Measurements from ENCODE around the gene PHF14.
"Not testable (repeated sequence)": the region's sequence is repeated elsewhere in the genome, so short reads cannot be mapped to it uniquely, and the experiment has no call there.

PHF14 gene, protein sequence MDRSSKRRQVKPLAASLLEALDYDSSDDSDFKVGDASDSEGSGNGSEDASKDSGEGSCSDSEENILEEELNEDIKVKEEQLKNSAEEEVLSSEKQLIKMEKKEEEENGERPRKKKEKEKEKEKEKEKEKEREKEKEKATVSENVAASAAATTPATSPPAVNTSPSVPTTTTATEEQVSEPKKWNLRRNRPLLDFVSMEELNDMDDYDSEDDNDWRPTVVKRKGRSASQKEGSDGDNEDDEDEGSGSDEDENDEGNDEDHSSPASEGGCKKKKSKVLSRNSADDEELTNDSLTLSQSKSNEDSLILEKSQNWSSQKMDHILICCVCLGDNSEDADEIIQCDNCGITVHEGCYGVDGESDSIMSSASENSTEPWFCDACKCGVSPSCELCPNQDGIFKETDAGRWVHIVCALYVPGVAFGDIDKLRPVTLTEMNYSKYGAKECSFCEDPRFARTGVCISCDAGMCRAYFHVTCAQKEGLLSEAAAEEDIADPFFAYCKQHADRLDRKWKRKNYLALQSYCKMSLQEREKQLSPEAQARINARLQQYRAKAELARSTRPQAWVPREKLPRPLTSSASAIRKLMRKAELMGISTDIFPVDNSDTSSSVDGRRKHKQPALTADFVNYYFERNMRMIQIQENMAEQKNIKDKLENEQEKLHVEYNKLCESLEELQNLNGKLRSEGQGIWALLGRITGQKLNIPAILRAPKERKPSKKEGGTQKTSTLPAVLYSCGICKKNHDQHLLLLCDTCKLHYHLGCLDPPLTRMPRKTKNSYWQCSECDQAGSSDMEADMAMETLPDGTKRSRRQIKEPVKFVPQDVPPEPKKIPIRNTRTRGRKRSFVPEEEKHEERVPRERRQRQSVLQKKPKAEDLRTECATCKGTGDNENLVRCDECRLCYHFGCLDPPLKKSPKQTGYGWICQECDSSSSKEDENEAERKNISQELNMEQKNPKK

DNA sequence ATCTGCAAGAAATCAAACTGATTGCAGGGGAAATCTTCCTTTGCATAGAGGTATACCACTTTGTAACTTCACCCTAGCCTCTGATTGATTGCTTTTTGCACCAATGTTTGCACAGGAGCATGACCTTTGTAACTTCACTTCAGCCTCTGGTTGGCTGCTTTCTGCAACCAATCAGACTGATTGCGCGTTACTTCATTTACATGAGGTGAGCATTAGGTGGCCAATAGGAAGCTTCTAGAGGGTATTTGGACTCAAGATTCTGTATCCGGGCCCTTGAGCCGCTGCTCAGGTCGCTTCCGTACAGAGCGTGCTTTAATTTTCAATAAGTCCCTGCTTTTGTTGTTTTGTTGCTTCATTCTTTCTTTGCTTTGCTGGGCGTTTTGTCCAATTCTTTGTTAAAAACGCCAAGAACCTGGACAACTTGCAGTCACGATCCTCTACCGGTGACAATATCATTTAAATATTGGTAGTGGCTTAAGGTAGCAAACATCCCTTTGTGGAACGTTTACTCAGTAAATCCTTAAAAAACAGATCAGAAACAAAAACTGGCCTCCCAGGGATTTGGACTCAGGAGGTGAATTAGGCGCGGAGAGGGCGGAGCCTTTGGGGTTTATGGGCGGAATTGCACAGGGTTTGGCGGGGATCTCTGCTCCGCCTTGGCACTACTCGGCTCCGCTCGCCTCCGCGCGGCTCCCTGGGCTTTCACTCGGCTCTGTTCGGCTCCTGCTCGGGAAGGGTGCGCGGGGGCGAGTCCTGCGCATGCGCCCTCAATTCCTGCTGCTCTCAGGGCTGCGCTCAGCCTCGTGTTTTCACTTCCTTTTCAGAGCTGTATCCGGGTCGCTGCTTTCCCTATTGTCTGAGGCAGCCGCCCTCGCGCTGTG, at the start of gene PHF14:
TSS of gene PHF14 (plus strand) at position 812 of the 881 bp plus-strand sequence. CDS start 452 bp downstream, outside the sequence.
- DNase-seq: peak; percentile 99

DNA sequence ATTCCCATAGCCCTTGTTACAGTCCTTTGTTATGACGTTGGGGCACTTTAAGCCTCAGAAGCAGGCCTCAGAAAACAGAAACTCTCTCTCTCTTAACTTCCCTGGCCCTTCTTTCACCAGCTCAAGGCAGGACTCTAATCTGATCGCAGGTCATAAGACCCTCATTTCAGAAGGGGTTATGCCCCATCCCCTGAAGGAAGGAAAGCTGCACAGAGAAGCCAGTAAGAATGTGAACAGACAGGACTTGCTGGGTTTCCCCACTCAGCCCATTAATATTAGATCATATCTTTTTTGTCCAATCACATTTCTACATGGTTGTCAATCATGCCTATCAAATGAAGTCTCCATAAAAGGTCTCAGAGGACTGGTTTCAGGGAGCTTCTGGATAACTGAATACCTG, 49.3 kb upstream of the PHF14 start:
- no peak for DNase-seq

DNA sequence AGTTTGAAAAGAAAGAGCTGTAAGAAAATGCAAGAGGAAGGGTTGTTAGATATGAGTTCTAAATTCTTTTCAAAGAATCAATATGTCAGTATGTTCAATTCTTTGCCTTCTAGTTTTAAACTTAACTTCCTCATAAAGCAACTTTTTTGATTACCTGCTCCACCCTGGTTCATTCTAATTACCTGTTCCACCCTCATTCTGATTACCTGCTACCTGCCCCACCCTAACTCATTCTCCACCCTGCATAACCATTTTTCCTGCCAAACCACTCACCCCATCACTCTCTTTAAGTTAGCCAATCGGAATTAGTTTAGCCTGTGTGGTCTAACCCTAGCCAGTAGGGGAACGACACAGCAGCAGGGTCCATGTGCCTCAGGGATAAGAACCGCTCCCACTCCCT, 45.5 kb upstream of the PHF14 start:
- not testable (repeated sequence) for DNase-seq

DNA sequence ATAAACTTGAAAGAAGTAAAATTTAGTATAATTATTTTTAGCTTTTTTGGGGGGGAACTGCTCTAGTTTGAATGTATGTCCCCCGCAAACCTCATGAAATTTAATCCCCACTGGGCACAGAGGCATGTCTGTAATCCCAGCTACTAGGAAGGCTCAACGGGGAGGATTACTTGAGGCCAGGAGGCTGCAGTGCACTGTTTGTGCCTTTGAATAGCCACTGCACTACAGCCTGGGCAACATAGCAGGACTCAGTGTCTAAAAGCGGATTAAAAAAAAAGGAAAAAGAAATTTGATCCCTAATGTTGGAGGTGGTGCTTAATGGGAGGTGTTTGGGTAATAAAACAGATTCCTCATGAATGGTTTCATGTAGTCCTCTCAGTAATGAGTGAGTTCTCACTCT, 43.1 kb upstream of the PHF14 start:
- no peak for DNase-seq

DNA sequence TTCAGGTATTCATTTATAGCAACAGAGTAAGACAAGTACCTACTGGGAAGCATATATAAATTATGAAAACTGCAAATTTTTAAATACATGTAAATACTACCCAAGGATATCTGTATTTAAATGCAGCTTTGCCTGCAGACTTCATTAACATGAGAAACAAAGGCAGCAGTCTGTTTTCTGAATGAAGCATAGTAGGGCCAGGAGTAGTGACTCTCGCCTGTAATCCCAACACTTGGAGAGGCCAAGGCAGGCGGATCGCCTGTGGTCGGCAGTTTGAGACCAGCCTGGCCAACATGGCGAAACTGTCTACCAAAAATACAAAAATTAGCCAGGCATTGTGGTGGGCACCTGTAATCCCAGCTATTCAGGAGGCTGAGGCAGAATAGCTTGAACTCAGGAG, 42.5 kb upstream of the PHF14 start:
- no peak for DNase-seq

DNA sequence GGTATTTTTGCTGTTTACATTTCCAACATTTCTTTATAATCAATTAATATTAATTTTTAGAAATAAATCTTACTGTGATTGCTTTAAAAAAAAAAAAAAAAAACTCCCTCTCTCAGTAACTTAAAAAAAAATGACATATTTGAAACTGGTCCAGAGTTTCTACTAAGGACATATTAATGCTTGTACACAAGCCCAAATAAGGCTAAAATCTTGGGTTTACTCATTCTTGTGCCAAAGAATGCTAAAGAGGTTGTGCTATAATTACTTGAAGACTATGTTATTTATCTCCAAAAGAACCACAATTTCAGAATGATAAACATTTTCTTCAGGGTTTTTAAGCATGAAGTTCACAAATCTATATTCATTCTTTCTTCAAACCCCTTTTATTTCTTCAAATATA, 39.4 kb upstream of the PHF14 start:
- DNase-seq: no peak

DNA sequence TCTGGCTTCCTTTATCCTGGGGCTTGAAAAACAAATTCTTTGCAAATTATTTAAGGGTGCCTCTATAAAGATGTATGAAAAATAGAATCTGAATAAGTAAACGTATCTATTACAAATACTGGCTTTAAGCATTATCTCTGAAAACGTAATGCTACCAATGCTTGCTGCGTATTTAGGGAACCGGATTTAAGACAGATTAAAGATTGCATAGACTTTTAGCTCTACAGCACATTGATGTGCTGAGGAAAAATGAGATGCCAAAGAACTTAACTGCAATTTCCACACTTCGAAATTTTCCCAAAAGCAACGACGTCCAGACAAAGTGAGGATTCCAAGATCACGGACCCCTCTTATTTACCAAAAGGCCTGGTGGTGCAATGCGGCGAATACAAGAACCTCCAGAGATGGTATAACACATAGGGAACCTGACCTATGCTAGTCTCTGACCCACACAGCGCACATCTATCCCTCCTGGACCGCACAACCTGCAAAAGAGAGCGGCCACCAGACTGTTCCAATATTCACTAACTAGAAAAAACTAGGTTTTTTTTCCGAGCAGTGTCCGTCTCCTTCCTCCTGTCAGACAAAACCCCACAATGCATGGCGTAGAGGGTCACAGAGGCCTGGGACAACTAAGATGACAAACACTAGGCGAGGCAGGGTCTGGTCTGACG, 34.3 kb upstream of the PHF14 start:
- no peak for DNase-seq

DNA sequence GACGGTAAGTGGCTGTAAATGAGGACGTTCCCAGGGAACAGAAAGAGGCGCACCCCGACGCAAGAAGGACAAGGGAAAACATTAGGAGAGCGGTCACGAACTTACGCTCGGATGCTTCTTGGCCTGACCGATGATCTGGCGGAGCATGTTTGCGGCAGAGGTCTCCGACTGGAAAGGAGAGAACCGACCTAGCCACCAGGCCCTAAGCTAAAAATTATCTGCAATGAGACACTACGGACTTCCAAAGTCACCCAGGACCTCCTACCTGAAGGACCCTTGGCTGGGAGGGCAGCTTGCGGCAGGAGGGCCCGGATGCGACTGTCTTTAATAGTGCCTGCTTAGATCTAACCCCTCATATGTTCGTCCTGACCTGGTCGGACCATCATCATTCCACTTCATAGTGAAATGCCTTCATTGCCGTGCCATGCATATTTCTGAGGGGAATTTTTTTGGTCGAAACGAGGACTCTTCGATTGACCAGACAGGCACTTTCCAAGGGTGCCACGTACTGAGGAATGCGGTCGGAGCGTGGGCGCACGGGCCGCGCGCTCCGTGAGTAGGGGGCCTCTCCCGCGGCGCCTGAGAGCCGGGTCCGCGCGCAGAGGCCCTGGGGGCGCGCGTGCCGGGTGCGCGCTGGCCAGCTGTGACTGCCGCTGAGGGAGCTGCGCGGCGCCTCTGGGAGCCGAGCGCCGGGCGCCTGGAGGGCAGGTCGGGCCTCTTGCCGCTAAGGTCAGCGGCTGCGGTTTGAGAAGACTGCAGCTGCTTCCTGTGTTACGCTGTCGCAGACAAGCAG, 33.6 kb upstream of the PHF14 start:
- DNase-seq: peak; percentile 98

DNA sequence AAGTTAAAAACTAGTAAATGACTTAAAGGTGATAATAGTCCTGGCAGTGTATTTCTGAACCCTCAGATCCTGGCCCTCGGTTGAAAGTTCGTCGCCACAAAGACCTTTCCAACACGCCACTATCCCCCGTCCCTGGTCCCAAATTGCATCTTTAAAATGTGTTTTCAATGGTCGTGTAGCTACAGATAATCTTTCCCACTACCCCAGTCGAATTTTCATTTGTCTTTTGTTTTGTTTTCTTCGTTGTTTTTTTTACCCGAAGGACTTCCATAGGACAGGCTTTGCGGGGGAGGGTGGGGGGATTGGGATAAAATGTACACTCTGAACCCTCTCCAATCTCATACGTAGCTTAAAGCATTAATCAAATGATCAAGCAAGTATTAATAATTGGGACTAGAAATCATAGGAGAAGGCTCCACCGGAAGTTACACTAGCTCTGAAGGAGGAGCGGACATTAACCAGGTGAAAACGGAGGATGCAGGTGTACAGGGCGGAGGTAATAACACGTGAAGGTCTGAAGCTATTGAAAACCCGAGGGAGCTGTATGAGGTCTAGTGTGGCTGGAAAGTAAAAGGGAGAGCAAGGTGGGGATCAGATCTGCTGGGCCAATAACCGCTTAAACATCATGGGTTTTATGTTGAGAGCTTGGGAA, 32.8 kb upstream of the PHF14 start:
- peak; percentile 86 for DNase-seq

DNA sequence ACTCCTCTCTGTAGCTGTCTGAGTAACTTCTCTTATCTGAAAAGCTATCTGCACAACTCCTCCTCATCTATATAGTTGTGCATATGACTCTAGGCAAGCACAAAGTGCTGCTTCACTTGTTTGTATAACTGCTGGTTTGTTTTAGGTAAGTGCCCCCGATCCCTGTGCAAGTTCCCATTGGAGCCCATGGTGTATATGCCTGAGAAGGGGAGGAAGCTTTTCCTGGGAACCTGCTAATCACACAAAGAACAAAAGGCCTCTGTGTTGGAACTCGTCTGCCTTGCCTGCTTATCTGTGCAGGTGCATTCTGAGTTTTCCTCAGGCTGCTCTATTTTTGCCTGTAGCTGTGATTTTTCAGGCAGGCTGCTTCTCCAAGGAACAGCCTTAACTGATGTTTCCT, 23.2 kb upstream of the PHF14 start:
- DNase-seq: no peak

DNA sequence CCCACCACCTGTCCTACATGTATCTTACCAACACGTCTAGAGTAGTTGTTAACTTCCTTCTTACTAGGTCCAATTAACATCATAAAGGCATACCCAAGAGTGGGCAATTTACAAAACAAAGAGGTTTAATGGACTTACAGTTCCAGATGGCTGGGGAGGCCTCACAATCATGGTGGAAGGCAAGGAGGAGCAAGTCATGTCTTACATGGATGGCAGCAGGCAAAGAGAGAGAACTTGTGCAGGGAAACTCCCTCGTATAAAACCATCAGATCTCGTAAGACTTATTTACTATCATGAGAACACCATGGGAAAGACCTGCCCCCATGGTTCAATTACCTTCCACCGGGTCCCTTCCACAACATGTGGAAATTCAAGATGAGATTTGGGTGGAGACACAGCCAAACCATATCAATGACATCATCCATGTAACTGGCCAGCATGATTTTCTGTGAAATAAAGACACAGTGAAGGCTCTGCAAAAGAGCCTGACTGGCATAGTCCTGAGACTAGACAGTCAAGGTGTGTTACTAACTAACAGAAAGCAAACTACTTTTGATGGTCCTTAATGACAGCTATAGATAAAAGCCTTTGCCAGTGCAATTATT, 22.6 kb upstream of the PHF14 start:
- not testable (repeated sequence) for DNase-seq

DNA sequence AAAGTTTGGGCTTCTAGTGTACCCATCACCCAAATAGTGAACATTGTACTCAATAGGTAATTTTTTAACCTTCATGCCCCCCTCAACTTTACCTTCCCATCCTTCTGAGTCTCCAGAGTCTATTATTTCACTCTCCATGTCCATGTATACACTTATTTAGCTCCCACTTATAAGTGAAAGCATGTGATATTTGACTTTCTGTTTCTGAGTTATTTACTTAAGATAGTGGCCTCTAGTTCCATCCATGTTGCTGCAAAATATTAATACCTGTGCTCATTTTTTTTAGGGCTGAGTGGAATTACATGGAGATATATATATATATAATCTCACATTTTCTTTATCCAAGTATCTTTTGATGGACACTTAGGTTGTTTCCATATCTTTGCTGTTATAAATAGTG, 21.1 kb upstream of the PHF14 start:
- DNase-seq: peak; percentile 20

DNA sequence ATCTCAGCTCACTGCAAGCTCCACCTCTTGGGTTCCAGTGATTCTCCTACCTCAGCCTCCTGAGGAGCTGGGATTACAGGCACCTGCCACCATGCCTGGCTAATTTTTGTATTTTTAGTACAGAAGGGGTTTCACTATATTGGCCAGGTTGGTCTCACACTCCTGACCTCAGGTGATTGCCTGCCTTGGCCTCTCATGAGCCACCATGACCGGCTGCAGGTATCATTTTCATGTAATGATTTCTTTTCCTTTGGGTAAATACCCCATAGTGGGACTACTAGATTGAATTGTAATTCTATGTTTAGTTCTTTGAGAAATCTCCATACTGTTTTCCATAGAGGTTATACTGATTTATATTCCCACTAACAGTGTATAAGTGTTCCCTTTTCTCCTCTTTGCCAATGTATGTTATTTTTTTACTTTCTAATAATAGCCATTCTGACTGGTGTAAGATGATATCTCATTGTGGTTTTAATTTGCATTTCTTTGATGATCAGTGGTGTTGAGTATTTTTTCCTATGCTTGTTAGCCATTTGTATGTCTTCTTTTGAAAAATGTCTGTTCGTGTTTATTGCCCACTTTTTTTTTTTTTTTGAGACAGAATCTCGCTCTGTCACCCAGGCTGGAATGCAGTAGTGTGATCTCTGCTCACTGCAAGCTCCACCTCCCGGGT, 20.5 kb upstream of the PHF14 start:
- DNase-seq: not testable (repeated sequence)

DNA sequence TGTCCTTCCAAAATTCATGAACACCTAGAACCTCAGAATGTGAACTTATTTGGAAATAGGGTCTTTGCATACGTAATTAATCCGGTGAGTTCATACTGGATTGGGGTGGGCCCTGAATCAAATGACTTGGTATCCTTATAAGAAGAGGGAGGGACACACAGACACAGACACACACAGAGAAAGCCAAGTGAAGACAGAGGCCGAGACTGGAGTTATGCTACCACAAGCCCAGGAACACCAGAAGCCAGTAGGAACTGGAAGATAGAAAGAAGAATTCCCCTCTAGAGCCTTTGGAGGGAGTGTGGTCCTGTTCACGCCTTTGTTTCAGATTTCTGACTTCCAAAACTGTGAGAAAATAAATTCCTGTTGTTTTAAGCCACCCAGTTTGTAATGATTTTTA, 17.1 kb upstream of the PHF14 start:
- no peak for DNase-seq

DNA sequence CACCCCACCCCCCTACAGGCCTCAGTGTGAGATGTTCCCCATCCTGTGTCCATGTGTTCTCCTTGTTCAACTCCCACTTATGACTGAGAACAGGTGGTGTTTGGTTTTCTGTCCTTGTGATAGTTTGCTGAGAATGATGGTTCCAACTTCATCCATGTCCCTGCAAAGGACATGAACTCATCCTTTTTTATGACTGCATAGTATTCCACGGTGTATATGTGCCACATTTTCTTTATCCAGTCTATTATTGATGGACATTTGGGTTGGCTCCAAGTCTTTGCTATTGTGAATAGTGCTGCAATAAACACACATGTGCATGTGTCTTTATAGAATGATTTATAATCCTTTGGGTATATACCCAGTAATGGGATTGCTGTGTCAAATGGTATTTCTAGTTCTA, 13.4 kb upstream of the PHF14 start:
- DNase-seq: not testable (repeated sequence)

DNA sequence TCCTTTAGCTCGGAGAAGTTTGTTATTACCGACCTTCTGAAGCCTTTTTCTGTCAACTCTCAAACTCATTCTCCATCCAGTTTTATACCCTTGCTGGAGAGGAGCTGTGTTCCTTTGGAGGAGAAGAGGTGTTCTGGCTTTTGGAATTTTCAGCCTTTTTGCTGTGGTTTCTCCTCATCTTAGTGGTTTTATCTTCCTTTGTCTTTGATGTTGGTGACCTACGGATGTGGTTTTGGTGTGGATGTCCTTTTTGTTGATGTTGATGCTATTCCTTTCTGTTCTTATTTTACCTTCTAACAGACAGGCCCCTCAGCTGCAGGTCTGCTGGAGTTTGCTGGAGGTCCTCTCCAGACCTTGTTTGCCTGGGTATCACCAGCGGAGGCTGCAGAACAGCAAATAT, 8.7 kb upstream of the PHF14 start:
- not testable (repeated sequence) for DNase-seq

DNA sequence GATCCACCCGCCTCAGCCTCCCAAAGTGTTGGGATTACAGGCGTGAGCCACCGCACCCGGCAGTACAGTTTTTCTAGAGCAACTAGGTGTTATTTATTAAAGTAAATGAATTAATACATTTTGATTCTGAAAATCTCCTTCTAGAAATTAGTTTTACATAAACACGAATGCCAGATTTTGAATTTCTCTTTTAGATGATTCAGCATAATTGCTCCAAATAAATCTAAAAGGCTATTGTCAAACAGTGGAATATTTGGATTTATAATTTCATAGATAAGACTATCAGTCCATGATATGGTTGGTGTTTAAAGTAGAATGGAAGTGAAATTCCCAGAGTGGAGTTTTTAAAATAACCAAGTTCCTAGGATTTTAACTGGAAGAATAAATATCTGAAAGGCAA, 1.5 kb upstream of the PHF14 start:
- no peak for DNase-seq

DNA sequence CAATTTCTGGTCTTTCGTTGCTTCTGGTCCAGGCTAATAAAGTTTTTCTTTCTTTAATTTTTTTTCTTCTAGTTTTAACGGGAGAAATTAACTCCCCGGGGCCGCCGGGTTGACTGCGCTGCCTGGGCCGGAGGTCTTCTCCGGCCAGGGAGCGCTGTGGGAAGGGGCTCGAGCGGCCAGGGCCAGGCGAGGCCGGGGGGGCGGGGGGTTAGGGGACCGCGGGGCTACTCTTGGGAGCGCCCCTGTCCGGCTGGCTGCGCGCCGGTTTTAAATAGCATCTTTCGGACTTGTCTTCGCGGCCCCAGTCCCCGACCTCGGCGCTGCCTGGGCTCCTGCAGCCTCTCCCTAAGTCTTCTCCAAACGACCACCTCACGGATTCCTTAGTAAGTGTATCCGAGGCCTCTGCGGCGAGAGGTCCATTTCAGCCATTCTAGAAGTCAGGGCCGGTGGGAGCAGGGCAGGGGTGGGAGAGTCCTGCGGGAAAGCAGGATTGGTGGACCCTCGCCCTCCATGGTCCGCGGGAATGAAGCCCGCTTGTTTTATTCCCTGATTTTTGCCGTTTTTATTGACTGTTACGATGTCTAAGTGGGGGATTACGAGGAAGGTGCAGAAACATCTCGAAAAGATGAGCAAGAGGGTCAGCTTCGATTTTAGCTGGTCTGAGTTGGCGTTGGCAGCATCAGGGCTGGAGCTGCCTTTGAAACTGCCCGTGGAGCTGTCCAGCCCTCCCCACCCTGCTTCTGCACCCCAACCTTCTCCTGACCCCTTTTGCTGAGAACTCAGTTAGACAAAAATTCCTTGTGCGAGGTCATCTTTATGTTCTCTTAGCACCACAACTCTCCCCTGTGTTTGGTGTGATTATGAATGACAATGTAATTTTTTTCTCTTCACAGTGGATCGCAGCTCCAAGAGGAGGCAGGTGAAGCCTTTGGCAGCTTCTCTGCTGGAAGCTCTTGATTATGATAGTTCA, 555 bp downstream of the PHF14 start:
- peak; percentile 73 for DNase-seq

DNA sequence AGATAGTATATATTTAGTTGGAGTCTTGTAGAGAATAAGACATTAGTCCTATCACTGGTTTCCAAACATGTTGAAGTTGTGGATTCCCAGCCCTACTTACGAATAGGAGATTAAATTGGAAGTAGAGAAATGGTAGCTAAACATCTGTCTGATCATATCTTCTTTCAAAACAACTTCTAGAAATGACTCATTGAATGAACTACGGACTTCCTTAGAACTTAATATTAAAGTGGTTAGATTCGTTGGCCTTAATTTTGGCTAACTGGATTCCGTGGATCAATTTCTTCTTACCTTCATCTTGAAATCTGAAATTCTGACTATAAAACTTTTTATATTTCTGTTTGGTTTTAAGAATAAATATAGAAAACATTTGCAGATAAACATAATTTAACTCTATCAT, 3.4 kb downstream of the PHF14 start:
- DNase-seq: no peak
